HG03135 (cell line): ENCODE results near the gene OGG1.

Source experiments
- ATAC-seq: cut with Tn5 transposase; IDR thresholded peaks from one replicate; pipeline ENCODE4 v1.9.1; 2021; ENCODE audit warnings: mild to moderate bottlenecking, moderate library complexity; ENCODE audit not compliant: unreplicated experiment

OGG1 gene

GRCh38 chr3:9727041-9727595 lies 22.6 kb upstream of the OGG1 start:
- no peak for ATAC-seq

- no peak for ATAC-seq
These were observed 22.0 kb upstream of the OGG1 start for GRCh38 chr3:9727743-9728142.

- ATAC-seq, result no peak
These were observed 20.3 kb upstream of the OGG1 start for GRCh38 chr3:9729419-9729818.

GRCh38 chr3:9730657-9731205 lies 19.0 kb upstream of the OGG1 start:
- peak; percentile 41 for ATAC-seq

GRCh38 chr3:9731206-9732079 lies 18.3 kb upstream of the OGG1 start, which contains the start of gene BRPF1:
Gene BRPF1, plus strand, starts transcription at chr3:9731735. Its CDS starts 2,406 bp downstream, at chr3:9734141.
- peak; percentile 89 for ATAC-seq

GRCh38 chr3:9732080-9732739 lies 17.5 kb upstream of the OGG1 start:
- ATAC-seq, result peak; percentile 11

GRCh38 chr3:9732740-9733115 lies 17.0 kb upstream of the OGG1 start:
- ATAC-seq, result no peak

GRCh38 chr3:9736831-9737230 lies 12.9 kb upstream of the OGG1 start:
- ATAC-seq, result no peak

- ATAC-seq, result no peak
These were observed 10.6 kb upstream of the OGG1 start for GRCh38 chr3:9739181-9739580.

GRCh38 chr3:9742560-9742959 lies 7.2 kb upstream of the OGG1 start:
- ATAC-seq, result no peak

GRCh38 chr3:9743548-9743947 lies 6.2 kb upstream of the OGG1 start:
- no peak for ATAC-seq

GRCh38 chr3:9744162-9744561 lies 5.6 kb upstream of the OGG1 start:
- ATAC-seq, result no peak

- no peak for ATAC-seq
These were observed 4.2 kb upstream of the OGG1 start for GRCh38 chr3:9745521-9745920.

- ATAC-seq, result no peak
These were observed 3.4 kb upstream of the OGG1 start for GRCh38 chr3:9746330-9746729.

GRCh38 chr3:9747267-9747666 lies 2.5 kb upstream of the OGG1 start:
- ATAC-seq, result no peak

GRCh38 chr3:9748031-9748430 lies 1.7 kb upstream of the OGG1 start:
- no peak for ATAC-seq

GRCh38 chr3:9749296-9749644 lies 482 bp upstream of the OGG1 start:
- no peak for ATAC-seq

- no peak for ATAC-seq
These were observed 1.0 kb downstream of the OGG1 start for GRCh38 chr3:9750556-9751411.

GRCh38 chr3:9754678-9755077 lies 4.9 kb downstream of the OGG1 start:
- ATAC-seq, result no peak

GRCh38 chr3:9757427-9757826 lies 7.7 kb downstream of the OGG1 start:
- ATAC-seq, result no peak
